Skeletal muscle cell (primary cell): ENCODE results near the gene LCN6.
"Not testable (repeated sequence)": the region's sequence is repeated elsewhere in the genome, so short reads cannot be mapped to it uniquely, and the experiment has no call there.

ENCODE experiments used
- DNase-seq: peaks from one replicate; pipeline ENCODE4 v3.0.0-alpha.2; 2010; ENCODE audit warnings: low read depth
- H3K4me3 ChIP-seq: 2 replicates; pipeline ENCODE4 v1.5.1; 2011; ENCODE audit warnings: low read depth, mild to moderate bottlenecking, control low read depth, low read length, moderate library complexity

LCN6 gene

GRCh38 chr9:136761545-136761981 lies 13.2 kb upstream of the LCN6 start:
- H3K4me3 ChIP-seq: no peak overlapping the region
- DNase-seq: no peak

- peak; percentile 4 for DNase-seq
- not testable (repeated sequence) for H3K4me3 ChIP-seq
These were observed 12.7 kb upstream of the LCN6 start for GRCh38 chr9:136760834-136761544.

GRCh38 chr9:136760424-136760823 lies 12.1 kb upstream of the LCN6 start:
- DNase-seq: no peak
- no peak overlapping the region for H3K4me3 ChIP-seq

GRCh38 chr9:136759436-136760325 lies 11.4 kb upstream of the LCN6 start:
- H3K4me3 ChIP-seq: no peak overlapping the region
- no peak for DNase-seq

- H3K4me3 ChIP-seq: no peak overlapping the region
- DNase-seq: no peak
These were observed 10.7 kb upstream of the LCN6 start for GRCh38 chr9:136759001-136759400.

- no peak for DNase-seq
- H3K4me3 ChIP-seq: no peak overlapping the region
These were observed 9.4 kb upstream of the LCN6 start for GRCh38 chr9:136757751-136758140.

GRCh38 chr9:136757328-136757727 lies 9.0 kb upstream of the LCN6 start:
- DNase-seq: no peak
- H3K4me3 ChIP-seq: no peak overlapping the region

GRCh38 chr9:136756836-136757235 lies 8.5 kb upstream of the LCN6 start:
- no peak for DNase-seq
- no peak overlapping the region for H3K4me3 ChIP-seq

- H3K4me3 ChIP-seq: no peak overlapping the region
- DNase-seq: no peak
These were observed 7.8 kb upstream of the LCN6 start for GRCh38 chr9:136756134-136756438.

GRCh38 chr9:136755302-136756133 lies 7.2 kb upstream of the LCN6 start:
- H3K4me3 ChIP-seq, DNase-seq: not testable (repeated sequence)

GRCh38 chr9:136754626-136755301 lies 6.4 kb upstream of the LCN6 start:
- DNase-seq: no peak
- no peak overlapping the region for H3K4me3 ChIP-seq

- no peak overlapping the region for H3K4me3 ChIP-seq
- DNase-seq: no peak
These were observed 5.8 kb upstream of the LCN6 start for GRCh38 chr9:136754059-136754572.

- no peak for DNase-seq
- H3K4me3 ChIP-seq: no peak overlapping the region
These were observed 5.2 kb upstream of the LCN6 start for GRCh38 chr9:136753371-136754058.

GRCh38 chr9:136751814-136752213 lies 3.5 kb upstream of the LCN6 start:
- H3K4me3 ChIP-seq: no peak overlapping the region
- no peak for DNase-seq

- no peak for DNase-seq
- H3K4me3 ChIP-seq: no peak overlapping the region
These were observed 2.9 kb upstream of the LCN6 start for GRCh38 chr9:136751244-136751643.

GRCh38 chr9:136750526-136750925 lies 2.2 kb upstream of the LCN6 start:
- H3K4me3 ChIP-seq: no peak overlapping the region
- no peak for DNase-seq

GRCh38 chr9:136748666-136749611 lies 614 bp upstream of the LCN6 start:
- no peak for DNase-seq

More at GRCh38 chr9:136748666-136749611, 614 bp upstream of the LCN6 start:
- no peak overlapping the region for H3K4me3 ChIP-seq
